Measurements from ENCODE around the gene CACNA2D4. TPM values are rescaled to one million over a fixed set of nuclear protein-coding genes. Genes with fewer than 3 reads are reported as not detected.

Gene CACNA2D4
- polyA plus RNA-seq, 1 donor from 2014 or later = 2.0 TPM

DNA sequence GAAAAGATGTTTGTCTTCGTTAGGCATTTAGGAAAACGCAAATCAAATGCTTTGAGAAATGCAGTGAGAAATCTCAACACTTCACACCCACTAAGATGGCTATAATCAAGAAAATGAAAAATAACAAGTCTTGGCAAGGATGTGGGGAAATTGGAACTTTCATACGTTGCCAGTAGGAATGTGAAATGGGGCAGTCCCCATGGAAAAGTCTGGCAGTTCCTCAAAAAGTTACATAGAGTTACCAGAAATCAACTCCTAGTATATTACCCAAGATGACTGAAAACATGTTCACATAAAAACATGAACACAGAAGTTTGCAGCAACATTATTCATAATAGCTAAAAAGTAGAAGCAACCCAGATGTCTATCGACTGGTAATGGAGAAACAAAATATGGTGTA lies 139.5 kb downstream of the CACNA2D4 start:
- Mint-ChIP-seq H3K4me1 (peaks cover 1 to 6% (median 2%) of the 10 kb centered on the region in 3 donors), H3K27ac (no peak overlapping the region), H3K27me3 (no peaks in the 10 kb centered on the region), H3K36me3 (peaks cover 3% of the 10 kb centered on the region), H3K9me3 (no peaks in the 10 kb centered on the region), H3K4me3 (no peak overlapping the region)

DNA sequence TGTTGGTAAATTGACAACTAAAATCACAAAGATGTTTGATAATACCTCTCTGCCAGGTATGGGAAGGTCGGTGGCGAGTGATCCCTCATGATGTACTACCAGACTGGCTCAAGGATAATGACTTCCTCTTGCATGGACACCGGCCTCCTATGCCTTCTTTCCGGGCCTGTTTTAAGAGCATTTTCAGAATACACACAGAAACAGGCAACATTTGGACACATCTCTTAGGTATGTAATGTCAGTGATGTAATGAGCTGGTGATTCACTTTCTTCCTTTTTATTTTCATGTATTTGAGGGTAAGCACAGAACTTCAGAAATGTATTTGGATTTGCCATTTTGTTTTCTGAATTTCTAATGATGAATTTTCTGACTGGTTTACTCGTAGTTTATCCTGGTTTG lies 140.7 kb downstream of the CACNA2D4 start:
- H3K4me3 Mint-ChIP-seq = no peak overlapping the region
- H3K27ac Mint-ChIP-seq = no peak overlapping the region
- peaks cover 8% of the 10 kb centered on the region for H3K36me3 Mint-ChIP-seq
- H3K27me3 Mint-ChIP-seq = no peaks in the 10 kb centered on the region
- peaks cover 1 to 6% (median 4%) of the 10 kb centered on the region in 3 donors for H3K4me1 Mint-ChIP-seq
- no peaks in the 10 kb centered on the region for H3K9me3 Mint-ChIP-seq

DNA sequence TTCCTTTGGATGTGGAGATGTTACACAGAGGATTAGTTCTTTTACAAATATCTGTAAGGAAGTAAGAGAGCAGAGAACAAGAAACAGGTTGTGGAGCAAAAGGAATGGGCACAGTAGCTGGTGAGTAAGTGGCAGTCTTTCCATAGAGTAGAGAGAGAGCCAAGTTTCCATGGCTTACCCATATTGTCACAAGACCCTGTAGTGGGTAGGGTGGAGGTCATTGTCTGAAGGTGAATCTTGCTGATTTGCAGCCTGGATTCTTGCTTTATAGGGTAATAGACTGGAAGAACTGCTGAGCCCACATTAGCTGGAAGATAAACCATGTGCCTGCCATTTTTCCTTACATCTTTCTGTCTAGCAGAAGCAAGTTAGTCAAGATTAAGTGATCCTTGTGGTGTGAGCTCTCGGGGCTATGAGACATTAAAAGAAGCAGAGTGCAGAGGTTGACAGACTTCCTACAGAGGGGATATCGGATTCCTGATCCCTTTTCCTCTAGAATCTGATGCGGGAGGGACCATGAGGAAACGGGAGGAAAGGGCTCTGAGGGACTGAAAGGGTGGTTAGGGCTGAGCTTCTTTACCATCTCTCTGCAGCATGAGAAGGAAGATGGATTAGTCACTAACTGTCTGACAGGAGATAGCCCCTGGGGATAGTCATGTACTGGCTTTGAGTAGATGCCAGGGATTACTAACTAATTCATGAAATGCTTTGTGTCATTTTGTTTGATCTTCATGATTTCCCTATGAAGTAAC lies 142.1 kb downstream of the CACNA2D4 start:
- Mint-ChIP-seq H3K27me3 (no peaks in the 10 kb centered on the region), H3K4me3 (no peak overlapping the region), H3K27ac (peak overlapping the region in 1 of 3 donors; percentile 90), H3K9me3 (no peaks in the 10 kb centered on the region), H3K36me3 (peaks cover 8% of the 10 kb centered on the region), H3K4me1 (peaks cover 2 to 6% (median 6%) of the 10 kb centered on the region in 3 donors)

DNA sequence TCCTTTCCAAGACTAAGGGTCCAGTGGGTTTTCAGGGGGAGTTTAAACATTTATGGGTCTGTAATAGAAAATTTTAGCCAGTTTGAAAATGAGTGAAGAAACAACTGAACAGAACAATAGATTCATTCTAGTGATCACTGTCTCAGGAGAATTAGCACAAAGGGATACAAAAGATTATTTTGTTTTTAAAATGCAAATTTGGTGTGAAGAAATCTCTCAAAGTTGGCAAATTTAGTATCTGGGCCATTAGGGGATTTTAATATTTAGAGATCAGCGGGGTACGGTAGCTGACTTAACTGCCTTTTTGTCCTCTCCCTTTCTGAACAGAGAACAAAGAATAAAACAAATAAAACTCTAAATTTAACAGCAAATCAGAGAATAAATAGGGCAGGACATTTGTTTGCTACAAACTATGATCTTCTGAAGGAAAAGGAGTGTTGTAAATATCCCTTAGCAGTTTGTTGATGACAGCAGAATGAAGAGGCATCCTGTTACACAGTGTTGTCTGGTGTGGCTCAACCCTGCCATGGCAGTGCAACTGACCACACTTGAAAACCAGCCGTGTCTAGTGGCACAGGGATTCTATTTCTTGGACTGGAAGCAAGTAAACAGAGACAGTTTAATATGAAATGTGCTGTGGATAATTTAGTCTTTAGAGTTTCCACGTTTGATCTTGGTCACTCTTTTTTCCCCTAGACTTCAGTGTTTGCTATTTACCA lies 144.4 kb downstream of the CACNA2D4 start:
- peaks cover 3 to 6% (median 6%) of the 10 kb centered on the region in 3 donors for H3K4me1 Mint-ChIP-seq
- H3K9me3 Mint-ChIP-seq = no peaks in the 10 kb centered on the region
- no peak overlapping the region for H3K4me3 Mint-ChIP-seq
- H3K27me3 Mint-ChIP-seq = no peaks in the 10 kb centered on the region
- H3K27ac Mint-ChIP-seq = peak overlapping the region in 1 of 3 donors; percentile 10
- peaks cover 10% of the 10 kb centered on the region for H3K36me3 Mint-ChIP-seq

DNA sequence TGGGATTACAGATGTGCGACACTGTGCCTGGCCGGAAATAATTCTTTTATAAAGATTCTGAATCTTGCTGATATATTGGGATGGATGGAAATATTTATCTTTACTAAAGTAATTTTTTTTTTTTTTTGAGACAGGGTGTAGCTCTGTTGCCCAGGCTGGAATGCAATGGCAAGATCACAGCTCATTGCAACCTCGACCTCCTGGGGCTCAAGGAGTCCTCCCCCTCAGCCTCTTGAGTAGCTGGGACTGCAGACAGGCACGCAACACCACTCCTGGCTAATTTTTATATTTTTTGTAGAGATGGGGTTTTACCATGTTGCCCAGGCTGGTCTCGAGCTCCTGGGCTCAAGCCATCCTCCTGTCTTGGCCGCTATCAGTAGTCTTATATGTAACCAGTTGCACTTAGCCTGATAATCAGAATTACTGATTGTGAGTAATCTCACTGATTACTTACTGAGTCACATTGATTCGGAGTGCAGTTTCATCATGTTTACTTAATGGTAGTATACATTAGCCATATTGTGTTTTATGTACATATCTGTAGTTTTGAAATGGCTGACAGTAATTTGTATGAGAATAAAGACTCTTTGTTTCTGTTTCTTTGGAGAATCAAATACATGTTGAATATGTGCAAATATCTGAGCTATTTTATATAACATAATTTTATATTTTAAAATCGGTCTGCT lies 148.5 kb downstream of the CACNA2D4 start:
- H3K36me3 Mint-ChIP-seq = peaks cover 9% of the 10 kb centered on the region
- H3K4me3 Mint-ChIP-seq = no peak overlapping the region
- H3K9me3 Mint-ChIP-seq = no peaks in the 10 kb centered on the region
- H3K4me1 Mint-ChIP-seq = peaks cover 5 to 6% (median 6%) of the 10 kb centered on the region in 3 donors
- H3K27me3 Mint-ChIP-seq = no peaks in the 10 kb centered on the region
- H3K27ac Mint-ChIP-seq = no peak overlapping the region

DNA sequence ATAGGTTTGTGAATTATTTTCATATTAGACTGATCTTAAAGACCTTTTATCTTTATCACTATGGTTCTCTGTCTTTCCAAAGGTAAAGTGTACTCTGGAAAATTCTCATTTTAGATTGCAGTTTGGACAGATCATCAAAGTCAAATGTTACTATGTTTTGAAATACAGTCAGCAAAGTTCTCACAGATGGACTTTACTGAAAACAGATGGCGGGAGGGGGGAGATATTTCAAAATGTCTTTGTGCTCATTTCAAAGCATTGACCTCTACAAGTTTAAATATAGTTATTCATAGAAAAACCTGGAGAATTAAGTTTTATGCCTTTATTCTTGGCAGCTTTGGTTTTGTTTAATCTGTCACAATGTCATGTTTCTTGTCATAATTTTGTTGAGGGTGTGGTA lies 149.8 kb downstream of the CACNA2D4 start:
- Mint-ChIP-seq H3K4me1 (peaks cover 2 to 6% (median 4%) of the 10 kb centered on the region in 3 donors), H3K27me3 (no peaks in the 10 kb centered on the region), H3K9me3 (no peaks in the 10 kb centered on the region), H3K4me3 (no peak overlapping the region), H3K36me3 (peaks cover 7% of the 10 kb centered on the region), H3K27ac (peak overlapping the region in 1 of 3 donors; percentile 47)

DNA sequence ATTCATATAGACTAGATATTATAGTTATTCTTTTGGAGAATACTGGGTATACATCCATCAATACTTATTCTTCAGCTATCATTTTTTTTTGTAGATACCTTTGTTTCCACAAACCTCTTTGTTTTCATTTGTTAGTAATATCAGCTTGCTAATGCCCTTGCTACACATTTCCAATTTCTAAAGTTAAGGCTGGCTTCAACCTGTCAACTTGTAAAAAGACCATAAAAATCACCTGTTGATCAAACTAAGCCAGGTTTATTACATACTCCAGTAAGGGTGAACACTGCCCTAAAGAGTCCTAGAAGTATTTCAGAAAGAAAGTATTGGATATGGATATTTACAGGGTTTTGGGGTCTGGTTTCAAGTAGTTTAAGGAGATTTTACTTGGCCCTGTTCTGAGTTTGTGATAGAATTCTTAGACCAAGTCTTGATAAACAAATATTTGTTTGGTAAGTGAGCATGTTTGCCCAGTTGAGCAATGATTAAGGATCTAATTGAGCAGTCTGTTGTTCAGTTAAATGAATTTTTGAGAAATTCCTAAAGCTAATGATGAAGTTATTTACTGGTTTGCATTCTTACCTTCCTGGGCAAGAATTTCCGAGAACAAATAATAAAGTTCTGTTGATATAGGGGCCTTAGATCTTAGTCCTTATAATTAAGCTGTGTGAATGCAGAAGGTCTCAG lies 150.9 kb downstream of the CACNA2D4 start:
- no peak overlapping the region for H3K27ac Mint-ChIP-seq
- peaks cover 2 to 6% (median 5%) of the 10 kb centered on the region in 3 donors for H3K4me1 Mint-ChIP-seq
- no peaks in the 10 kb centered on the region for H3K9me3 Mint-ChIP-seq
- H3K36me3 Mint-ChIP-seq = peaks cover 5% of the 10 kb centered on the region
- H3K4me3 Mint-ChIP-seq = no peak overlapping the region
- H3K27me3 Mint-ChIP-seq = no peaks in the 10 kb centered on the region

DNA sequence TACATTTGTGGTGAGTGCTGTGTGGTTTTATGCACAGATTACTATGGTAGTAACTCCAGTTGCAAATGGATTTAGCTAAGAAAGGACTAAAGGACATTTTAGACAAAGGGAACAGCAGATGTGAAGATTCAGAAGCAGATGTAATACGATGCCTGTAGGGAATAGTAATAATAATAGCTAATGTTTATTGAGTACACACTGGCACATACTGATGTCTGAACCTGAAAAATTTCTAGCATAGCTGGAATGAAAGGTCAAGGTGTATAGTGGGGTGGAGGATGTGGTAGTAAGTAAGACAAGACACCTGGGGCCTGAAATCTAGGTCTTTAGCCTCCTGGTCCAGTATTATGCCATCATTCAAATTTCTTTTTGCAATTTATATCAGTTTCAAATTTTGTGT lies 152.3 kb downstream of the CACNA2D4 start:
- no peak overlapping the region for H3K27ac Mint-ChIP-seq
- H3K9me3 Mint-ChIP-seq = no peaks in the 10 kb centered on the region
- no peaks in the 10 kb centered on the region for H3K27me3 Mint-ChIP-seq
- H3K4me1 Mint-ChIP-seq = peaks cover 0 to 6% (median 4%) of the 10 kb centered on the region in 3 donors
- H3K36me3 Mint-ChIP-seq = peaks cover 3% of the 10 kb centered on the region
- no peak overlapping the region for H3K4me3 Mint-ChIP-seq

DNA sequence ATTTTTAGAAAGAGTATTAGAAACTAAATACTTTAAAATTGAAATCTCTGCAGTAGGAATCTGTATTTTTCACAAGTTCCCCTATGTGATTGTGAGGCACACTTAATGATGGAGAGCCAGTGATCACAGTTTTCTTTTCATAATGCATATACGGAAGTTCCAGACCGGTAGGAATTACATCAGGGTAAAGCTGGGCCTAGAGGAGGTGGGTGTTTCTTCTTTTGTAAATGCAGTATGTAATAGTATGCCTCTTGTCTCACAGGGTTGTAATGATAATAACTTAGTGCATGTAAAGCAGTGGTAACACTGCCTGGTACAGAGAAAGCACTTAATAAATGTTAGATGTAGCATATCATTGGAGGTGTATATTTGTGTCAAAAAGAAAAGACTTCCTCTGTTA lies 155.3 kb downstream of the CACNA2D4 start:
- no peaks in the 10 kb centered on the region for H3K27me3 Mint-ChIP-seq
- no peaks in the 10 kb centered on the region for H3K9me3 Mint-ChIP-seq
- peaks cover 0 to 9% (median 4%) of the 10 kb centered on the region in 3 donors for H3K4me1 Mint-ChIP-seq
- peaks cover 6% of the 10 kb centered on the region for H3K36me3 Mint-ChIP-seq
- no peak overlapping the region for H3K4me3 Mint-ChIP-seq
- no peak overlapping the region for H3K27ac Mint-ChIP-seq

DNA sequence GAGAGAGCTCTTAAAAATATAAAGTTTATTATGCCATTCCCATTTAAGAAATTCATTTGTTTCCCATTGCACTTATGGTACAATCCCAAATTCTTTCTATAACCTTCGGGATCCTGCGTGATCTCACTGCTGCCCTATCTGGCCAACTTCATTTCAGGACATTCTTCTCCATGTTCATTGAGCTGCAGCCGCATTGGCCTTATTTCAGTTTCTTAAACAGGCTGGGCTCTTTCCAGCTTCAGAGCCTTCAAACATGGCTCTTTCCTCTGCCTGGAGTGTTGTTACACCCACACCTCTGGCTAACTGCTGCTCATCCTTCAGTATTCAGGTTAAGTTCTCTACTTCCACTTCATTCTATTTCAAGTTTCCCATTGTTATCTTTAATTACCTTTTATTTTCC lies 156.6 kb downstream of the CACNA2D4 start:
- Mint-ChIP-seq H3K27ac (peak overlapping the region in 1 of 3 donors; percentile 26), H3K9me3 (no peaks in the 10 kb centered on the region), H3K4me3 (no peak overlapping the region), H3K27me3 (no peaks in the 10 kb centered on the region), H3K4me1 (peaks cover 0 to 9% (median 4%) of the 10 kb centered on the region in 3 donors), H3K36me3 (peaks cover 9% of the 10 kb centered on the region)

DNA sequence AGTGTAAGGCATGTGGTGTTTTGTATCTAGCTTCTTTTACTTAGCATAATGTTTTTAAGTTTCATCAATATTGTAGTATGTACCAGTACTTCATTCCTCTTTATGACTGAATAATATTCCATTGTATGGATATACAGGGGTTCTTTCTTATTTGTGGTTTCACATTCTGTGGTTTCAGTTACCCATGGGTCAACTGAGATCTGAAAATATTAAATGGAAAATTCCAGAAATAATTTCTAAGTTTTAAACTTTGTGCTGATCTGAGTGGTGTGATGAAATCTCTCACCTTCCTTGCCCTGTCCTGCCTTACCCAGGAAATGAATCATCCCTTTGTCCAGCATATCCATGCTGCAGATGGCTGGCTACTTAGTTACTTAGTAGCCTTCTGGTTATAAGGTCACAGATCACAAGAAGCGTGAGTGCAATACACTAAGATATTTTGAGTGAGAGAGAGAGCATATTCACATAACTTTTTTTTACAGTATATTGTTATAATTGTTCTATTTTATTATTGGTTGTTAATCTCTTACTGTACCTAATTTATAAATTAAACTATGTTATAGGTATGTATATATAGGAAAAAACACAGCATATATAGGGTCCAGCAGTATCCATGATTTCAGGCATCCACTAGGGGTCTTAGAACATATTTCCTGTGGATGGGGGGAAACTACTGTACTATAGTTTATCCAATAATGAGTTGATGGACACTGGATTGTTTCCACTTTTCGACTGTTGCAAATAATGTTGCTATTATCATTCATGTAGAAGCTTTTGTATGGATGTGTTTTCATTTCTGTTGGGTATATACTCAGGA lies 157.7 kb downstream of the CACNA2D4 start:
- no peak overlapping the region for H3K4me3 Mint-ChIP-seq
- H3K27ac Mint-ChIP-seq = peak overlapping the region in 1 of 3 donors; percentile 1
- H3K9me3 Mint-ChIP-seq = no peaks in the 10 kb centered on the region
- H3K36me3 Mint-ChIP-seq = peaks cover 13% of the 10 kb centered on the region
- H3K4me1 Mint-ChIP-seq = peaks cover 0 to 5% (median 4%) of the 10 kb centered on the region in 3 donors
- no peaks in the 10 kb centered on the region for H3K27me3 Mint-ChIP-seq

DNA sequence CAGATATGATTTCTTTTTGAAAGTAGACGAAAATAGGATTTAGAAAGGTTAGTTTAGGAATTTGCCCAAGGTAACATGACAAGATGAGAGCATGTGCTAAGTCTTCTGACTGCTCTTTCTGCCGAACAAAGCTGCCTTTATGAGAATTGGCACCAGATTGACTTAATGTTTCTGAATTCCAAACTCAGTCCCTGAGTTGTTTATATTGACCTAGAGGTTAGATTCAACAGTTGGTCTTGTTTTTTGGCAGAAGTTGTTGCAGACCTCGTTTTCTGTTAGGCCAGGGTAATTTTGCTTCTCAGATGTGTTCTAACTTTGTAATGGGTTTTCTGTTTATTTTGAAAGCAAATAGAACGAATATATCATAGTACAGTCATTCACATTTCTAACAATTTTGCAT lies 159.6 kb downstream of the CACNA2D4 start:
- Mint-ChIP-seq H3K36me3 (peaks cover 17% of the 10 kb centered on the region), H3K9me3 (no peaks in the 10 kb centered on the region), H3K4me3 (no peak overlapping the region), H3K27ac (no peak overlapping the region), H3K27me3 (no peaks in the 10 kb centered on the region), H3K4me1 (peaks cover 0 to 3% (median 2%) of the 10 kb centered on the region in 3 donors)

DNA sequence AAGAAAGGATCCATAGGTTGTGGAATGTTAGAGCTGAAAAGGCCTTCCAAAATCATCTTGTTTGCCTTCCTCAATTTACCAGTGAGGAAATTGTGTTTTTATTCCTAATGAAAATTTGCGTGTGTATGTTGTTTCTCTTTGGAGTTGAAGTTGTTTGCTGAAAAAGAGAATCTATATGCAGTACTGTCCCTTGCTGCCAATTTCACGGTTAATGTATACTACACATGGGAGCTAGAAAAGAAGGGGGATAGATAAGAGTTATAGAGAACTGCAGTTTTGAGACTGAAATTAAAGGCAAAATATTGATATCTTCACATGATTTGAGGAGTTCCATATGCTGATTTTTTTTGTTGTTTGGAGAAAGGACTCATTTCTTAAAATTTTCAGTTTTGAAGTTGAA lies 160.1 kb downstream of the CACNA2D4 start:
- no peak overlapping the region for H3K27ac Mint-ChIP-seq
- H3K36me3 Mint-ChIP-seq = peaks cover 17% of the 10 kb centered on the region
- H3K4me1 Mint-ChIP-seq = peaks cover 0 to 3% (median 2%) of the 10 kb centered on the region in 3 donors
- H3K4me3 Mint-ChIP-seq = no peak overlapping the region
- H3K27me3 Mint-ChIP-seq = no peaks in the 10 kb centered on the region
- no peaks in the 10 kb centered on the region for H3K9me3 Mint-ChIP-seq

DNA sequence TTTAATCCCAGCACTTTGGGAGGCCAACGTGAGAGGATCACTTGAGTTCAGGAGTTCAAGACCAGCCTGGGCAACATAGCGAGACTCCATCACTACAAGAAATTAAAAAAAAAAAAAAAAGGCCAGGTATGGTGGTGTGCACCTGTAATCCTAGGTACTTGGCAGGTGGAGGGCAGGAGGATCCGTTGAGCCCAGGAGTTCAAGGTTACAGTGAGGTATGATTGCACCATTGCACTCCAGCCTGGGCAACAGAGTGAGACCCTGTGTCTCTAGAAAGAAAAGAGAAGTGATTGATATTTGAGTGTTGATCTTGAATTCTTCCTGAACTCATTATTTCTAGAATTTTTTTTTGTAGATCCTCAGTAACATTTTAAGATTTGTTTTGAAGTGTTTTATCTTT lies 168.2 kb downstream of the CACNA2D4 start:
- H3K4me1 Mint-ChIP-seq = peaks cover 14 to 23% (median 21%) of the 10 kb centered on the region in 3 donors
- H3K4me3 Mint-ChIP-seq = no peak overlapping the region
- H3K9me3 Mint-ChIP-seq = peaks cover 0 to 14% (median 3%) of the 10 kb centered on the region in 3 donors
- H3K27ac Mint-ChIP-seq = no peak overlapping the region
- H3K36me3 Mint-ChIP-seq = peaks cover 22% of the 10 kb centered on the region
- H3K27me3 Mint-ChIP-seq = no peaks in the 10 kb centered on the region
